ENCODE results near the gene SPP1.
"Not testable (repeated sequence)": the region's sequence is repeated elsewhere in the genome, so short reads cannot be mapped to it uniquely, and the experiment has no call there.

The SPP1 gene

DNA sequence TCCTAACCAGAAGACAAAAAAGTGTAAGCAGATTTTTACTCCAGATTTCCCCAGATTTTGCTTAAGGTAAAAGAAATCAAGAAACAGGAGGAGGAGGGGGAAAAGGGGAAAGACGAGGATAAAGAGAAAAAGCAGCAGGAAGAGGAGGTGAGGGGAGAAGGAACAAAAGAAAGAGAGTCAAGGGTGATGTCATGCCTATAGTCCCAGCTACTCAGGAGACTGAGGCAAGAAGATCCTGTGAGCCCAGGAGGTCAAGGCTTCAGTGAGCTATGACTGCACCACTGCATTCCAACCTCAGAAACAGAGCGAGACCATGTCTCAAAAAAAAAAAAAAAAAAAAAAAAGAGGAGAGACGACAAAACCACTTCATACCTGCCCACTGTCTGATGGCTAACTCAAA is 19.9 kb downstream of the SPP1 start:
- DNase-seq: no peak

DNA sequence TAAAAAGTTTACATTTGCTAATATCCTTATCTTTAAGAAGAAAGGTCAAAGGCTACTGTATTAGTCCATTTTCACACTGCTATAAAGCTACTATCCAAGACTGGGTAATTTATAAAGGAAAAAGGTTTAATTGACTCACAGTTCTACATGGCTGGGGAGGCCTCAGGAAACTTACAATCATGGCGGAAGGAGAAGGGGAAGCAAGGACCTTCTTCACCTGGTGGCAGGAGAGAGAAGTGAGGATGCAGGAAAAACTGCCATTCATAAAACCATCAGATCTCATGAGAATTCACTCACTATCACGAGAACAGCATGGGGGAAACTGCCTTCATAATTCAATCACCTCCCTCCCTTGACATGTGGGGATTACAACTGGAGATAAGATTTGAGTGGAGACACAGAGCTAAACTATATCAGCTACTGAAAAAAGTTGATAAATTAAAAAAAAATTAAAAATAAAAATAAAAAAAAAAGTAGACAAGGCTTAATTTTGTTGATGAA is 23.7 kb downstream of the SPP1 start:
- DNase-seq: not testable (repeated sequence)

DNA sequence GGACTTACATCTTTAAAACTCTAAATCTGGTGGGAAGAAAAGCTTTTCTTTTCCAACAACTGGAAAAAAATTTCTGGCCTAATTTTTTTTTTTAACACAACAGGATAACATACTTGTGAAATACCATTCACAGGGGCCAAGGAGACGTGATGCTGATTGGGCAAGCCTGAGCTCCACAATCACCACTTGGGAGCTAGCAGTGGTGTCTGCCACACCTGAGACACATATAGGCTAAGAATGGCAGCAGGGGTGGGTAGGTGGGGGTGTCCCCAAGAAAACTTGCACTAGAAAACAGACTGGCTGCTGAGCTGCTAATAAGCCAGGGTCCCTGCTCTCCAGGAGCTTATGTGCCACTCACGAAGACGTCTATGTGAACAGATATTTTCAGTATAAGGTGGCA is 26.4 kb downstream of the SPP1 start:
- no peak for DNase-seq

DNA sequence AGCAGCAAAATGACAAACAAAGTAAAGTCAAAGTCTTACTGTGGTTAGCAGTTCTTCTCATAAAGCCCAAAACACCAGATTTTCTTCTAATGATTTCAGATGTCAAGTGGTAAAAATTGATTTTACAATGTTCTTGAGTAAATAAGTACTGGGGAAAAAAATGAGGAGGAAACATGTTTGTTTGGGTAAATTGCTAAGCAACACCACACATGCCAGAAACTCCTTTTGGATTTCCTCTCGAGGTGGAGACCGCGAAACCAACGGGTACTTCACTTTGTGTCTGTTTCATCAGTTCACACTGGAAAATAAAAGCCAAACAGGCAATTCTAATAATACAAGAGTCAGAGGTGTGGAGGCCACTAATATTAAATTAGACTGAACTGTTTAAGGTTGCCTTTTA is 27.3 kb downstream of the SPP1 start:
- no peak for DNase-seq

- no peak for DNase-seq
Observed at GRCh38 chr4:88003261-88003660, 27.7 kb downstream of the SPP1 start.

DNA sequence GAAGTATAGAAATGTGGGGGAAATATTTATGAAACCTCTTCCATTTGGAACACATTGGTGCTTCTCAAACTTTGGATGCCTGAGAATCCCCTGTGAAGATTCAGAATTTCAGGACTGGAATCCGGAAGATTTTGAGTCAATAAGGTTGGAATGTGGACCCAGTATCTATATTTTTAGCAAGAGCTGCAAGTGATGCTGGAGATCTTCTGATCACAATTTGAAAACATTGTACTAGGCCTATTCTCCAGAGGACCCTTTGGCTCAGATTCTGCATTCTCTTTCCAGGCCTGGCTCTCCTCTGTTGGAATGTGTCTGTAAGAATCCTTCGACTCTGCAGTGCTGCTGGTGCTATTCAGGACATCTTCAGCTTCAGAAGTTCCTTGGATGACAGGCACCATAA is 29.6 kb downstream of the SPP1 start:
- DNase-seq: no peak

GRCh38 chr4:88005946-88006345 is 30.4 kb downstream of the SPP1 start:
- DNase-seq: no peak

DNA sequence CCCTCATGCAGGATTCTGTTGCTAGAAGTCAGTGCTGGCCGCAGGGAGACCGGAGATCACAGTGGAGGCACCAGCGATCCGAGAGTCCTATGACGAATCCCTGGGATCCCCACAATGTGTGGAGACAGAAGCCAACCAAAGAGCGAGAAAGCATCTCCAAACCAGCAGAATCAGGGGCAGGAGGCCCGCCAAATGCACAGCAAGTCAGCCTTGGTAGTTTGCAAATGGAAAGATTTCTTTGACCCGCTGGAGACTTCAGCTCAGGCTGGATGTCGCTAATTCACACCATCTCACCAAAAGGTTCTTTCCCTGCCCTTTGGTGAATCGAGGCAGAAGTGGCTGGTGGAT is 31.4 kb downstream of the SPP1 start:
- no peak for DNase-seq

GRCh38 chr4:88007304-88008121 is 32.0 kb downstream of the SPP1 start, which contains the start of gene PKD2:
PKD2 (plus strand) TSS chr4:88007635; CDS start chr4:88007734, 99 bp downstream.
- DNase-seq: peak; percentile 82

- peak; percentile 50 for DNase-seq
Observed at GRCh38 chr4:88008122-88008742, 32.7 kb downstream of the SPP1 start.

DNA sequence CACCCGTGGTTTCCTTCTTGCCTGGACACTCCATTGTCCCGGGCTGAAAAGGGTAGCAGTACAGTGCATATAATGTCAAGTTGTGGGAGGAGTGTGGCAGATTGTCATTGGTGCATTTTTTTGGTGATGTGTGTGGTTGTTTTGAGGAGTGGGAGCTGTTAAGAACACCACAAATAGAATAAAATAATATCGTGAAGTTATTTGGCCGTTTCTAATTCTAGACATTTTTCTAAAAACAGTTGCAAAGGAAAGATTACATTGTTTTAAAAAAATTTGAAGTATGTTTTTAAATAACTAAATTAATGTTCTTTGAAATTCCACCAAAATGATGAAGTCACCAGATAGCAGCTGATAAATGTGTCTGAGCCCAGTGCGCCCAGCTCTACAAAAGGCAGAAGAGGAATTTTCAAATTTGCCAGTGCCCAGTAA is 33.2 kb downstream of the SPP1 start:
- DNase-seq: no peak

GRCh38 chr4:88009871-88010270 is 34.4 kb downstream of the SPP1 start:
- no peak for DNase-seq

DNA sequence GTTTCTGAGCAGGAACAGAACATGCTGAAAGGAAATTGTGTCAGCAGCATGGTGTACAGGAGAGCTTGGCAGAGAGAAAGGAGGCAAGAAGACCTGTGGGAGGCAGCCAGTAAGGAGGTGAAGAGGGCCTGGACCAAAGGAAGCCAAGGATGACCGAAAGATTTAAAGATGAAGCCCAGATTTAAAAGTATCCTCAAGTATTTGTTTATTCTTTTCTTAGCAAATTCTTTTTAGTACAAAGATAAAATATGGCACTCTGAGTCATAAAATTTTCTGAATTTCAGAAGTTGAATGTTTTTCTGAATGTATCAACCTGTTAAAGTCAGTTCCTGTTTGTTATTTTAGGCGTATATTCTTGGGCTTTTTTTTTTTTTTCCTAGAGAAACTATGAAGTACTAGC is 35.5 kb downstream of the SPP1 start:
- DNase-seq: no peak

DNA sequence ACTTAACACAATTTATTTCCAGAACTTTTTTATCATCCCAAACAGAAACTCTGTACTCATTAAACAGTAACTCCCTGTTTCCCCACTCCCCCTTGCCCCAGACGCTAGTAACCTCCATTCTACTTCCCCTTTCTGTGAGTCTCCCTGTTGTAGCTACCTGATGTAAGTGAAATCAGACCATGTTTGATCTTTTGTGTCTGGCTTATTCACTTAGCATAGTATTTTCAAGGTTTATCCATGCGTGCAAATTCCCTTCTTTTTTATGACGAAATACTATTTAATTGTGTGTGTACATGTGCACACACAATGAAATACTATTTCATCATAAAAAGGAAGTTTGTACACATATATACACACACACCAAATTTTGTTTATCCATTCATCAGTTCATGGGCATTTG is 37.1 kb downstream of the SPP1 start:
- no peak for DNase-seq

- no peak for DNase-seq
Observed at GRCh38 chr4:88014386-88014905, 38.9 kb downstream of the SPP1 start.

DNA sequence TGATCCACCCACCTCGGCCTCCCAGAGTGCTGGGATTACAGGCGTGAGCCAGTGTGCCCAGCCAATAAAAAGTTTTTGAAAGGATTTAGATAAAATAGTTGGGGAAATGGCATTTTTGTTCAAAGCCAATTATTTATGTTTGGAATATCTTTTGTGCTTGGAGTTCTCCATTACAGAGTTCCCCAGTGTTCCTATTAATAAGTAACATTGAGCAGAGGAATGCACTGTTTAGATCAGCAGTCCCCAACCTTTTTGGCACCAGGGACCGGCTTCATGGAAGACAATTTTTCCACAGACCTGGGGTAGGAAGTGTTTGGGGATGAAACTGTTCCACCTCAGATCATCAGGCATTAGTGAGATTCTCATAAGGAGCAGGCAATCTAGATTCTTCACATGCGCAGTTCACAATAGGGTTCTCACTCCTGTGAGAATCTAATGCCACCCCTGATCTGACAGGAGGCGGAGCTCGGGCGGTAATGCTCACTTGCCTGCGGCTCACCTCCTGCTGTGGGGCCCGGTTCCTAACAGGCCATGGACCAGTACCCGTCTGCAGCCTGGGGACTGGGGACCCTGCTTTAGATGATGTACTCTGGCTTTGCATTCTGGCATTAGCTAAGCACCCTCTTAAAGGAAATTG is 40.3 kb downstream of the SPP1 start:
- DNase-seq: no peak

DNA sequence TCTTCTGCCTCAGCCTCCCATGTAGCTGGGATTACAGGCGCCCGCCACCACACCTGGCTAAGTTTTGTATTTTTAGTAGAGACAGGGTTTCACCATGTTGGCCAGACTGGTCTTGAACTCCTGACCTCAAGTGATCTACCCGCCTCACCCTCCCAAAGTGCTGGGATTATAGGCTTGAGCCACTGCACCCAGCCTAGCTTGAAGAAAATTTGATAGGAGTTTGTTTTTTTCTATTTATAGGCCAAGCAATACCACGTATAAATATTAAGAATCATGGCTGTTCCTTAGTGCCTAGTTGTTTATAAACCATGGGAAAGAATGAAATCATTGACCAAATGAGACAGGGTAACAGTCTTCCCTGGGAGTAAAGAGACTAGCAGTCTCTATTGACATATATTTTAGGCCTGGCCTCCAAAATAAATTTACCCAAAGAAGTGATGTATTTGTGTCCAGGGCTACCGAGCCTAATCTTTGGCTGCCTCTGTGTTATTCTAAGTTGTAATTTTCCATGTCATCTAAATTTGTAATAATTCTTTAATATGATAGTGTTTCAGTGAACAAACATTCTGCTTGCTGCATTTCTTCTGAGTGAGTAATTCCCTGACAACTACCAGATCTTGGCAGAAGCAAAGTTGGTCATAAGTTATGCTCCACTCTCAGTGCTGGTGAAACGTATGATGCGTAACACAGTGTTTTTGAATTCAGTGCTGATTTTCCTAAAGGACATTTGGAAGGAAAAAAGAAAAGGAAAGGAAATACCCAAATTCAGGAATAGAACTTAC is 42.2 kb downstream of the SPP1 start:
- no peak for DNase-seq

- no peak for DNase-seq
Observed at GRCh38 chr4:88018466-88018865, 43.0 kb downstream of the SPP1 start.

GRCh38 chr4:88021824-88022223 is 46.3 kb downstream of the SPP1 start:
- no peak for DNase-seq

DNA sequence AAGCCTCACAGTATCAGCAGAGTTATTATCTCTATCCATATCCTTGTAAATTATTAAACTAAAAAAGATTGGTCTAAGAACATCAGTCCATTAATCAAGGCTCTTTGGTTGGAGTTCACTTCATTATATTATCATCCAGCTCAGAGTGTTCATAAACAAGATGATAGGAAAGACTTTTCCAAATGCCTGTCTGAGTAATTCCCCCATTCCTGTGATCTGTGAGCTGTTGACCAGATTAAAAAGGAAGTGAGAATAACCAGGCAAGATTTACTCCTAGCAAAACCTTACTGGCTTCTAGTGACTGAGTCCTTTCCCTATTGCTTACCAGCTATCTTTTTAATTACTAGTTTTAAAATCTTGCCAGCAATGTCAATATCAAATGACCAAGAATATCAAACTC is 46.8 kb downstream of the SPP1 start:
- no peak for DNase-seq

DNA sequence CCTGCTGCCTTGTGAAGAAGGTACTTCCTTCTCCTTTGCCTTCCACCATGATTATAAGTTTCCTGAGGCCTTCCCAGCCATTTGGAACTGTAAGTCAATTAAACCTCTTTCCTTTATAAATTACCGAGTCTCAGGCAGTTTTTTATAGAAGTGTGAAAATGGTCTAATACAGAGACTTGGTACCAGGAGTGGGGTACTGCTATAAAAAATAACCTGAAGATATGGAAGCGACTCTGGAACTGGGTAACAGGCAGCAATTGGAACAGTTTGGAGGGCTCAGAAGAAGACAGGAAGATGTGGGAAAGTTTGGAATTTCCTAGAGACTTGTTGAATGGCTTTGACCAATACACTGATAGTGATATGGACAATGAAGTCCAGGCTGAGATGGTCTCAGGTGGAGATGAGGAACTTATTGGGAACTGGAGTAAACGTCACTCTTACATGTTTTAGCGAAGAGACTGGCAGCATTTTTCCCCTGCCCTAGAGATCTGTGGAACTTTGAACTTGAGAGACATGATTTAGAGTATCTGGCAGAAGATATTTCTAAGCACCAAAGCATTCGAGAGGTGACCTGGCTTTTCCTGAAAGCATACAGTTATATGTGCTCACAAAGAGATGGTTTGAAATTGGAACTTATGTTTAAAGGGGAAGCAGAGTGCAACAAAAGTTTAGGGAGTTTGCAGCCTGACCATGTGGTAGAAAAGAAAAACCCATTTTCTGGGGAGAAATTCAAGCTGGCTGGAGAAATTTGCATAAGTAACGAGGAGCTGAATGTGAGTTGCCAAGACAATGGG is 50.6 kb downstream of the SPP1 start:
- DNase-seq: not testable (repeated sequence)
